ENCODE measurements around the gene PLD5.
"Not testable (repeated sequence)": the region's sequence is repeated elsewhere in the genome, so short reads cannot be mapped to it uniquely, and the experiment has no call there.

The PLD5 gene

GRCh38 chr1:242264419-242264818 lies 260.1 kb downstream of the PLD5 start:
- not testable (repeated sequence) for DNase-seq

- DNase-seq = no peak
Observed at GRCh38 chr1:242245255-242245654, 279.2 kb downstream of the PLD5 start.

DNA sequence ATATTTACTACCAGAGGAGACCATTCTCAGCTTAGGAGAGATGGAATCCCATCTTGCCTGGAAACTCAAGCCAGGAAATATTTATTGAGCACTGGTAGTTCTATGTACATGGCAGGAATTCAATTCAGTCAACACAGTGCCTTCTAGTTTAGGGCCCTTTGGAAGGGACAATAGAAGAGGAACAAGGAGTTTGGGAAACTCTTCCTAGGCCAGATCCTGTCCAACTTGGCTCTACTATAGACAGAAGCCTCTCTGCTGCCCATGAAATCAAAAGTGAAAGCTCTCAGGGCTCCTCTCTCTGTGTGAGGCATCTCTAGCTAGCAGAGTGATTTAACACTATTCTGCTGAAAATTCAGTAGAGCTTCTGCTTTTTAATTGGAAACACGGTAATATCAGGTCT lies 281.0 kb downstream of the PLD5 start:
- no peak for DNase-seq

GRCh38 chr1:242242983-242243382 lies 281.5 kb downstream of the PLD5 start:
- DNase-seq = no peak

- DNase-seq = no peak
Observed at GRCh38 chr1:242241936-242242335, 282.6 kb downstream of the PLD5 start.

- no peak for DNase-seq
Observed at GRCh38 chr1:242240691-242241090, 283.8 kb downstream of the PLD5 start.

- DNase-seq = no peak
Observed at GRCh38 chr1:242240077-242240476, 284.4 kb downstream of the PLD5 start.

DNA sequence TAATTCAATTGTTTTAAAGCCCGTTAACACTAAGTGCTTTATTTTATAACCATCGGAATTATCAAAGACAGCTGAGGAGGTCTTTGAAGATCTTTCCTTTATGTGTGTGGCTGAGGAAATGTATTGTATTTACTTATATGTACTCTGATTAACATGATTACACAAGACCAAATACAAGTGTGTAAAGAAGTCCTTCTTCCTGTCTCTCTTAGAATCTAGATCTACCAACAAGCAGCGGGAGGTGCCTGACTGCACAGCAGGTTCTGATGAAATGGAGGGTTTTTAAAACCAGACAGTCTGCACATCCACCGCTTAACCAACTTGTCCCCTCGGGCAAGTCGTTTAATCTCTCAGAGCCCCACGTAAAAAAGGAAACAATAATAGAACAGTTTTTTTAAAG lies 285.1 kb downstream of the PLD5 start:
- no peak for DNase-seq

- DNase-seq = no peak
Observed at GRCh38 chr1:242237051-242237450, 287.4 kb downstream of the PLD5 start.

- no peak for DNase-seq
Observed at GRCh38 chr1:242228991-242229390, 295.5 kb downstream of the PLD5 start.

GRCh38 chr1:242225767-242226573 lies 298.5 kb downstream of the PLD5 start:
- DNase-seq = no peak

- DNase-seq = not testable (repeated sequence)
Observed at GRCh38 chr1:242224878-242225766, 299.4 kb downstream of the PLD5 start.

GRCh38 chr1:242224461-242224860 lies 300.0 kb downstream of the PLD5 start:
- no peak for DNase-seq

DNA sequence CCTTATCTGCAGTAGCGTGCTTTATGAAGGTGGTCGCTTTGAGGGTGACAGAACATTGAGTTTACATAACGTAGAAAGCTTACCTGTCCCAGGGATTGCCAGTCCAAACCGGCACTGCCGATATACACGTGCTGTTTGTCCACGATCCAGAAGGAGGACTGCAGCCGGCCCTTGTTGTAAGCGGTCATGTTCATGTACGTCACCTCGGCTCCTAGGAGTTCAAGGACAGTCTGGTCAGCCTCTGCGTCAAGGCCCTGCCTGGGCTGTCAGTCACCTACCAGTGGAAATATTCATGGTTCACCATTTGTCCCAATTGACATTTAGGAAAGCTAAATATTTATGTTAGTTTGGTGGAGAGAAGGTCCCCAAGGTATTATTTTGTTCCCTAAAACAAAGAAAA lies 304.6 kb downstream of the PLD5 start:
- no peak for DNase-seq

DNA sequence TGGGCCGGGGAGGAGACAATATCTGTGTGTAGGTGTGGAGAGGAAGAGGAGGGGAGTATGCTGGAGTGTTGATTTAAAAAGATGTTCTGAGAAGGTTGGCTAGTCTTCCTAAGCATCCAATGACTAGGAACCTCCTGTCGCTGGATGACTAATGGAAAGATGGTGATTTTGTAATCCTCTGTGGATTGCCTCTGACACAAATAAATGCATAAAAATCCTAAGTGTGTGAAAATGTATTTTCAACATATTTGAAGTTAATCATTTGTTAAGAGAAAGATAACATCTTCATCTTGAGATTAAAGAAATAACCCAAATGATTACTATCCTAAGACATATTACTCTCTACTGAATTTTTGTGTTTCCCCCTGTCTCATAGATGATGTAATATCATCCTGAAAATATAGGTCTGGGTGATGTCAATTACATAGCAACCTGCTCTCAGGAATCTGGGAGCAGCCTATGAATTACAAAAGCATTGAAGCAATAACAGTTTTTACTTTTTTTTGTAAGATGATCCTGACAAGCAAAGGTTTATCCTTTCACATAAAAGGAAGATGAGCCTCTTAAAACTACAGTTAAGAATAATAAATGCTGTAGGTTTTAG lies 305.1 kb downstream of the PLD5 start:
- DNase-seq = no peak

DNA sequence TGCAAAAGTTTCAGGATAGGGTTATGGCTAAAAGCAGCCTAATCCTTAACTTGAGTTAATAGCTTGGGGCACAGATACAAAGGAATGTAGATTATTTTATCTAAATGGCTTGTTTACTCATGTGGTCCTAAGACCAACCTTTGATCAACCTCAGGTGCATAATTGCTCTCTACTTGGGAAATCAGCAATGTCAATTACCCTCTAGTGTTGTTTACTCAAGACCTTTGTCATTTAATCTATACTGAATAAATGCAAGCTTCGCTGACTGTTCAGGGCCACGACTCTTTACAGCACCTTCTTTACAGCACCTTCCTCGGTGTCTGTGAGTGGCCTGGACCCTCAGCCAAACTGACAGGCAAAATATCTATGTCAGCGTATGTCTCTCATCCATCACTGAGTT lies 308.1 kb downstream of the PLD5 start:
- DNase-seq = no peak

GRCh38 chr1:242214455-242214854 lies 310.0 kb downstream of the PLD5 start:
- not testable (repeated sequence) for DNase-seq

DNA sequence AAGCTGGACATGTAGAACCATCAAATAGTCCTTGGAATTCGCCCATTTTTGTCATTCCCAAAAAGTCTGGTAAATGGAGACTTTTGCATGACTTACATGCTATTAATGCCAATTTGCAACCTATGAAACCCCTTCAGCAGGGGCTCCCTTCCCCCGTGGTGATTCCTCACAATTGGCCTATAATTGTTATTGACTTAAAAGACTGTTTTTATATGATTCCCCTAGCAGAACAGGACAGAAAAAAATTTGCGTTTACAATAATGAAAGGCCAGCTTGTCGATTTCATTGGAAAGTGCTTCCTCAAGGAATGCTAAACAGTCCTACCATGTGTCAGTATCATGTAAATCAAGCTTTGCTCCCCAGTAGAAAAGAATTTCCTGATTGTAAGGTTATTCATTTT lies 311.5 kb downstream of the PLD5 start:
- not testable (repeated sequence) for DNase-seq

GRCh38 chr1:242212401-242212800 lies 312.1 kb downstream of the PLD5 start:
- no peak for DNase-seq

GRCh38 chr1:242211254-242212022 lies 313.1 kb downstream of the PLD5 start:
- DNase-seq = no peak

DNA sequence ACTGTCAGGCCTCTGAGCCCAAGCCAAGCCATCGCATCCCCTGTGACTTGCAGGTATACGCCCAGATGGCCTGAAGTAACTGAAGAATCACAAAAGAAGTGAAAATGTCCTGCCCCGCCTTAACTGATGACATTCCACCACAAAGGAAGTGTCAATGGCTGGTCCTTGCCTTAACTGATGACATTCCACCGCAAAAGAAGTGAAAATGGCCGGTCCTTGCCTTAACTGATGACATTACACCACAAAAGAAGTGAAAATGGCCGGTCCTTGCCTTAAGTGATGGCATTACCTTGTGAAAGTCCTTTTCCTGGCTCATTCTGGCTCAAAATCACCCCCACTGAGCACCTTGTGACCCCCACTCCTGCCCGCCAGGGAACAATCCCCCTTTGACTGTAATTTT lies 314.2 kb downstream of the PLD5 start:
- not testable (repeated sequence) for DNase-seq

- no peak for DNase-seq
Observed at GRCh38 chr1:242209063-242209462, 315.4 kb downstream of the PLD5 start.

GRCh38 chr1:242208021-242208420 lies 316.5 kb downstream of the PLD5 start:
- DNase-seq = no peak

All from SHP77 treated with DMSO at 0.1 percent for 48 hours (cell line).